HFFc6 (cell line): ENCODE results near the gene DUSP21. TPM values are rescaled to one million over a fixed set of nuclear protein-coding genes. Genes with fewer than 3 reads are reported as not detected.
"Not testable (repeated sequence)": the region's sequence is repeated elsewhere in the genome, so short reads cannot be mapped to it uniquely, and the experiment has no call there.

ENCODE experiments used
- DNase-seq: peaks from one replicate; pipeline ENCODE4 v3.0.0-alpha.2; 2018
- H3K27ac Mint-ChIP-seq: 2 replicates; pipeline ENCODE4 v1.8.0; 2020; ENCODE audit warnings: mild to moderate bottlenecking, mixed read lengths
- H3K27me3 Mint-ChIP-seq: 2 replicates; pipeline ENCODE4 v1.8.0; 2021; ENCODE audit warnings: mild to moderate bottlenecking, moderate library complexity, mixed read lengths; ENCODE audit not compliant: insufficient read depth
- H3K36me3 Mint-ChIP-seq: 2 replicates; pipeline ENCODE4 v1.8.0; 2021; ENCODE audit warnings: low read depth, mixed read lengths
- H3K4me1 Mint-ChIP-seq: 2 replicates; pipeline ENCODE4 v1.8.0; 2020; ENCODE audit warnings: low read depth, mixed read lengths
- H3K4me3 Mint-ChIP-seq: 2 replicates; pipeline ENCODE4 v1.8.0; 2020; ENCODE audit warnings: mild to moderate bottlenecking, moderate library complexity, mixed read lengths
- H3K9me3 Mint-ChIP-seq: 2 replicates; pipeline ENCODE4 v1.8.0; 2020; ENCODE audit warnings: mild to moderate bottlenecking, mixed read lengths
- CTCF ChIP-seq: fragments of 200-600 bp; sonication (generic); IDR thresholded peaks from 2 replicates; pipeline ENCODE4 v1.5.0; 2021; ENCODE audit warnings: antibody characterized with exemption, mild to moderate bottlenecking
- total RNA-seq, 6 experiments: library from RNA; stranded (reverse); fragmentation: NEBNext Ultra II Directional; extraction: Animal tissue kit (Norgen Biotek cat#: 25700); gene quantifications; 2 replicates in 1 of 6; 3 replicates in 5 of 6; pipeline ENCODE4 v1.2.3, GENCODE V29; 2021

Gene DUSP21
- total RNA-seq, 6 experiments from 2014 or later = not detected

- no peak for DNase-seq
- Mint-ChIP-seq H3K36me3 (peaks cover 2% of the 10 kb centered on the region; the same call in 1 of the 2 replicates), H3K27ac (no peak overlapping the region), H3K27me3 (peaks cover 4% of the 10 kb centered on the region), H3K4me1 (no peaks in the 10 kb centered on the region), H3K4me3 (no peak overlapping the region), H3K9me3 (peaks cover 3% of the 10 kb centered on the region; the same call in 1 of the 2 replicates)
- no peak for TF ChIP-seq CTCF
Observed at GRCh38 chrX:44817029-44817428, 26.8 kb upstream of the DUSP21 start.

- no peak for TF ChIP-seq CTCF
- peaks cover 3% of the 10 kb centered on the region; the same call in 1 of the 2 replicates for H3K36me3 Mint-ChIP-seq
- no peak overlapping the region for H3K27ac Mint-ChIP-seq
- peaks cover 5% of the 10 kb centered on the region for H3K27me3 Mint-ChIP-seq
- no peaks in the 10 kb centered on the region for H3K4me1 Mint-ChIP-seq
- no peak overlapping the region for H3K4me3 Mint-ChIP-seq
- no peak for DNase-seq
- H3K9me3 Mint-ChIP-seq = peaks cover 4% of the 10 kb centered on the region; the same call in 1 of the 2 replicates
Observed at GRCh38 chrX:44822601-44823000, 21.2 kb upstream of the DUSP21 start.

- not testable (repeated sequence) for DNase-seq, H3K27ac Mint-ChIP-seq, H3K36me3 Mint-ChIP-seq, H3K9me3 Mint-ChIP-seq, H3K27me3 Mint-ChIP-seq, H3K4me1 Mint-ChIP-seq, H3K4me3 Mint-ChIP-seq
Observed at GRCh38 chrX:44823193-44823592, 20.6 kb upstream of the DUSP21 start.

GRCh38 chrX:44828008-44828605, 15.7 kb upstream of the DUSP21 start:
- H3K36me3 Mint-ChIP-seq = no peaks in the 10 kb centered on the region
- H3K4me3 Mint-ChIP-seq = no peak overlapping the region
- no peak overlapping the region; the same call in 1 of the 2 replicates for H3K27ac Mint-ChIP-seq
- H3K9me3 Mint-ChIP-seq = no peaks in the 10 kb centered on the region
- H3K27me3 Mint-ChIP-seq = no peaks in the 10 kb centered on the region
- no peak for TF ChIP-seq CTCF
- H3K4me1 Mint-ChIP-seq = peaks cover 7% of the 10 kb centered on the region
- peak; percentile 63 for DNase-seq

- no peaks in the 10 kb centered on the region for H3K36me3 Mint-ChIP-seq
- no peak overlapping the region for H3K27ac Mint-ChIP-seq
- no peak for TF ChIP-seq CTCF
- H3K4me1 Mint-ChIP-seq = peaks cover 7% of the 10 kb centered on the region
- no peaks in the 10 kb centered on the region for H3K9me3 Mint-ChIP-seq
- no peak for DNase-seq
- no peaks in the 10 kb centered on the region for H3K27me3 Mint-ChIP-seq
- no peak overlapping the region for H3K4me3 Mint-ChIP-seq
Observed at GRCh38 chrX:44829832-44830231, 14.0 kb upstream of the DUSP21 start.

- Mint-ChIP-seq H3K27me3 (no peaks in the 10 kb centered on the region), H3K9me3 (no peaks in the 10 kb centered on the region)
Observed at GRCh38 chrX:44842550-44843317, 1.1 kb upstream of the DUSP21 start.

More at GRCh38 chrX:44842550-44843317, 1.1 kb upstream of the DUSP21 start:
- Mint-ChIP-seq H3K4me3 (no peak overlapping the region), H3K4me1 (peaks cover 5% of the 10 kb centered on the region; the same call in 1 of the 2 replicates), H3K36me3 (no peaks in the 10 kb centered on the region), H3K27ac (no peak overlapping the region)
- TF ChIP-seq CTCF = no peak
- DNase-seq = no peak
